HEK293 (cell line): ENCODE results near the gene FAM167B.

Experiments used
- CTCF ChIA-PET: fragments of 350-600 bp; formaldehyde crosslinking; extraction: SDS; loops from one replicate; lab custom pipeline; 2021; ENCODE audit warnings: antibody characterized with exemption; lab: Yijun Ruan, JAX
- POLR2A ChIA-PET: fragments of 300-600 bp; formaldehyde crosslinking; extraction: SDS; loops from one replicate; lab custom pipeline; 2020; ENCODE audit warnings: antibody characterized with exemption, inconsistent platforms; lab: Yijun Ruan, JAX
- H3K27ac ChIP-seq: fragments of 200-500 bp; sonication (Bioruptor generic); 2 replicates; pipeline ENCODE4 v1.5.1; 2014; ENCODE audit warnings: low read depth, low read length, control low read depth, inconsistent platforms; ENCODE audit errors: extremely low read depth
- H3K36me3 ChIP-seq, 2 experiments: fragments of 200-500 bp in 1 of 2; sonication (Bioruptor generic) in 1 of 2; 1 replicate in 1 of 2; 2 replicates in 1 of 2; pipeline ENCODE4 v1.5.1; 2014 to 2017; ENCODE audit warnings: inconsistent platforms in 2 of 2, low read length in 2 of 2; ENCODE audit not compliant: control insufficient read depth in 2 of 2, insufficient read depth in 1 of 2
- H3K4me1 ChIP-seq: fragments of 200-500 bp; sonication (Bioruptor generic); 2 replicates; pipeline ENCODE4 v1.5.1; 2014; ENCODE audit warnings: mild to moderate bottlenecking, low read length, inconsistent platforms; ENCODE audit not compliant: control insufficient read depth, insufficient read depth
- H3K4me3 ChIP-seq: 2 replicates; pipeline ENCODE4 v1.5.1; 2011; ENCODE audit warnings: low read depth, mild to moderate bottlenecking, control low read depth, low read length, moderate library complexity
- H3K9me3 ChIP-seq: fragments of 200-500 bp; sonication (Bioruptor generic); 2 replicates; pipeline ENCODE4 v1.5.1; 2014; ENCODE audit warnings: low read depth, low read length, inconsistent platforms; ENCODE audit not compliant: control insufficient read depth, insufficient read depth
- KLF7 ChIP-seq: fragments of 450-650 bp; formaldehyde crosslinking; IDR thresholded peaks from 2 replicates; pipeline ENCODE4 v1.5.1; 2016; ENCODE audit warnings: missing biosample characterization, missing genetic modification characterization, borderline replicate concordance
- MZF1 ChIP-seq: fragments of 450-650 bp; formaldehyde crosslinking; IDR thresholded peaks from 2 replicates; pipeline ENCODE4 v1.5.1; 2017; ENCODE audit warnings: missing biosample characterization, missing genetic modification characterization, borderline replicate concordance
- PRDM2 ChIP-seq: fragments of 450-650 bp; formaldehyde crosslinking; IDR thresholded peaks from 2 replicates; pipeline ENCODE4 v1.5.1; 2016; ENCODE audit warnings: missing biosample characterization, missing genetic modification characterization, borderline replicate concordance
- TRIM28 ChIP-seq: IDR thresholded peaks from 2 replicates; pipeline ENCODE4 v1.6.1; 2011; ENCODE audit warnings: low read length, control low read depth, borderline replicate concordance
- ZFP41 ChIP-seq: fragments of 450-650 bp; formaldehyde crosslinking; IDR thresholded peaks from 2 replicates; pipeline ENCODE4 v1.5.1; 2016; ENCODE audit warnings: missing biosample characterization, missing genetic modification characterization, borderline replicate concordance
- ZFP69B ChIP-seq: fragments of 450-650 bp; formaldehyde crosslinking; IDR thresholded peaks from 2 replicates; pipeline ENCODE4 v1.5.1; 2016; ENCODE audit warnings: missing biosample characterization, missing genetic modification characterization
- ZNF169 ChIP-seq: fragments of 450-650 bp; formaldehyde crosslinking; IDR thresholded peaks from 2 replicates; pipeline ENCODE4 v1.5.1; 2016; ENCODE audit warnings: missing biosample characterization, missing genetic modification characterization
- ZNF2 ChIP-seq: fragments of 450-650 bp; formaldehyde crosslinking; IDR thresholded peaks from 2 replicates; pipeline ENCODE4 v1.5.1; 2016; ENCODE audit warnings: missing biosample characterization, missing genetic modification characterization
- ZNF202 ChIP-seq: fragments of 450-650 bp; formaldehyde crosslinking; IDR thresholded peaks from 2 replicates; pipeline ENCODE4 v1.5.1; 2016; ENCODE audit warnings: missing biosample characterization, missing genetic modification characterization, borderline replicate concordance
- ZNF223 ChIP-seq: fragments of 450-650 bp; formaldehyde crosslinking; IDR thresholded peaks from 2 replicates; pipeline ENCODE4 v1.5.1; 2016; ENCODE audit warnings: missing biosample characterization, missing genetic modification characterization
- ZNF302 ChIP-seq: fragments of 450-650 bp; formaldehyde crosslinking; IDR thresholded peaks from 2 replicates; pipeline ENCODE4 v1.5.1; 2016; ENCODE audit warnings: missing biosample characterization, missing genetic modification characterization, low read depth
- ZNF416 ChIP-seq: fragments of 450-650 bp; formaldehyde crosslinking; IDR thresholded peaks from 2 replicates; pipeline ENCODE4 v1.5.1; 2016; ENCODE audit warnings: missing biosample characterization, missing genetic modification characterization
- ZNF423 ChIP-seq: fragments of 450-650 bp; formaldehyde crosslinking; IDR thresholded peaks from 2 replicates; pipeline ENCODE4 v1.5.1; 2016; ENCODE audit warnings: missing biosample characterization, missing genetic modification characterization
- ZNF48 ChIP-seq: fragments of 450-650 bp; formaldehyde crosslinking; IDR thresholded peaks from 2 replicates; pipeline ENCODE4 v1.5.1; 2016; ENCODE audit warnings: missing biosample characterization, missing genetic modification characterization
- ZNF521 ChIP-seq: fragments of 450-650 bp; formaldehyde crosslinking; IDR thresholded peaks from 2 replicates; pipeline ENCODE4 v1.5.1; 2017; ENCODE audit warnings: missing biosample characterization, mild to moderate bottlenecking, missing genetic modification characterization
- ZNF561 ChIP-seq: fragments of 450-650 bp; IDR thresholded peaks from 2 replicates; pipeline ENCODE4 v1.5.1; 2018; ENCODE audit warnings: missing biosample characterization, missing genetic modification characterization, borderline replicate concordance
- ZNF600 ChIP-seq: fragments of 450-650 bp; formaldehyde crosslinking; IDR thresholded peaks from 2 replicates; pipeline ENCODE4 v1.5.1; 2016; ENCODE audit warnings: missing biosample characterization, missing genetic modification characterization
- ZNF843 ChIP-seq: fragments of 450-650 bp; formaldehyde crosslinking; IDR thresholded peaks from 2 replicates; pipeline ENCODE4 v1.5.1; 2016; ENCODE audit warnings: missing biosample characterization, missing genetic modification characterization
- TF ChIP-seq, protein P1 (sequence below): fragments of 450-650 bp; formaldehyde crosslinking; IDR thresholded peaks from 2 replicates; pipeline ENCODE4 v1.5.1; 2017; ENCODE audit warnings: missing biosample characterization, missing genetic modification characterization
- TF ChIP-seq, protein P2 (sequence below): fragments of 450-650 bp; formaldehyde crosslinking; IDR thresholded peaks from 2 replicates; pipeline ENCODE4 v1.5.1; 2016; ENCODE audit warnings: missing biosample characterization, missing genetic modification characterization
- TF ChIP-seq, protein P3 (sequence below): fragments of 450-650 bp; formaldehyde crosslinking; IDR thresholded peaks from 2 replicates; pipeline ENCODE4 v1.5.1; 2016; ENCODE audit warnings: missing biosample characterization, missing genetic modification characterization, borderline replicate concordance
- TF ChIP-seq, protein P4 (sequence below): fragments of 450-650 bp; formaldehyde crosslinking; IDR thresholded peaks from 2 replicates; pipeline ENCODE4; 2016; ENCODE audit warnings: missing biosample characterization, missing genetic modification characterization

Gene FAM167B

GRCh38 chr1:32199717-32200072 lies 47.3 kb upstream of the FAM167B start (continued):
- TF ChIP-seq, protein P1, sequence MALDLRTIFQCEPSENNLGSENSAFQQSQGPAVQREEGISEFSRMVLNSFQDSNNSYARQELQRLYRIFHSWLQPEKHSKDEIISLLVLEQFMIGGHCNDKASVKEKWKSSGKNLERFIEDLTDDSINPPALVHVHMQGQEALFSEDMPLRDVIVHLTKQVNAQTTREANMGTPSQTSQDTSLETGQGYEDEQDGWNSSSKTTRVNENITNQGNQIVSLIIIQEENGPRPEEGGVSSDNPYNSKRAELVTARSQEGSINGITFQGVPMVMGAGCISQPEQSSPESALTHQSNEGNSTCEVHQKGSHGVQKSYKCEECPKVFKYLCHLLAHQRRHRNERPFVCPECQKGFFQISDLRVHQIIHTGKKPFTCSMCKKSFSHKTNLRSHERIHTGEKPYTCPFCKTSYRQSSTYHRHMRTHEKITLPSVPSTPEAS (tag by site-specific recombination), result no peak
- TF ChIP-seq ZNF416 (no peak), ZNF600 (tag by site-specific recombination) (peak; percentile 33; the same call in 1 of the 2 replicates), ZFP69B (tag by site-specific recombination) (no peak)

DNA sequence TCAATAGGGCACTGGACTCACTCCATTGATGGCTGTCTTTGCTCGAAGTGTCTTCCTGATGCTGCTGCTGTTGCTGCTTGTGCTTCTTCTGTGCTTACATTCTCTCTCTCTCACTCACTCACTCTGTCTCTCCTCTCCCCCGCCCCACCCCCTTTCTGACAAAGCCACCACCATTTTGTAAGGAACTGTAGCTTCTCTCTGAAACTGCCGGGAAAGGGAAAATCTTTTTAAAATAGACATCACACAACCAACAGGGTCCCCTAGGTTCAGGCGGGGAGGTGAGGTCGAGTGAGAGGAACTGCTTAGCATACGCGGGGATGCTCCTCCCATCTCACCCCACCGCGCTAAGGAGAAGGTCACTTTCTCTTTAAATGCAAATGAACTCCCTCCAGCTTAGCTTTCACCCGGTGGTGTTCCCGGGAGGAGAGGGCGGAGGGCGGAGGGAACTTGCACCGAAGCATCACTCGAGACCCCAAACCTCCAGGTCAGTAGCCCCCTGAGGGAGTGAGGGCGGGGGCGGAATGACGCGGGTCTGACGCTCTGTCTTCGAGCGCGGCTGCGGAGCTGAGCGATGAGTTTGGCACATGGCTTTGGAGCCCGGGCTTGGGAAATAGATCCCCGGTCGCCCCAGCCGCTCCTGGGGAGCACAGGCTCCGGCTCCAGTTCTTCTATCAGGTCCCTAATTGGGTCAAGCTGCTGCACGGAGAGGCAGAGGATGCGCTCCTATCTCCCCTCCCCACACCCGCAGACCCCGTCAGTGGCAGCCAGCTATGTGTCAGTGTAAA lies 46.6 kb upstream of the FAM167B start, which contains the start of gene CCDC28B:
TSS of gene CCDC28B (plus strand) at position 370 of the 785 bp plus-strand sequence. CDS start 1,341 bp downstream, outside the sequence.
- Histone ChIP-seq H3K4me1 (no peaks in the 10 kb centered on the region; the same call in 1 of the 2 replicates), H3K9me3 (no peaks in the 10 kb centered on the region), H3K4me3 (peak within 1 kb of the TSS; percentile 49), H3K36me3 (peaks cover 0 to 55% of the 10 kb centered on the region in 2 experiments; a peak in 1 of 3 replicates), H3K27ac (no peak within 1 kb of the TSS; the same call in 1 of the 2 replicates)
- POLR2A ChIA-PET, result interaction anchor here (0.6 to 5.0 kb wide), 10 partner anchors 8 to 209 kb away, joined by 3 to 25 read pairs (median 7); partner anchors contain the start of genes DCDC2B, KPNA6, MARCKSL1 and TXLNA
- CTCF ChIA-PET, result interaction anchor here (0.8 to 1.2 kb wide), 2 partner anchors 20 to 48 kb away, joined by 3 to 4 read pairs; no protein-coding TSS in a partner anchor
- TF ChIP-seq ZNF2 (tag by site-specific recombination), result peak; percentile 36
- no peak for TF ChIP-seq ZFP41 (tag by site-specific recombination)
- TF ChIP-seq ZNF423, result no peak
- TF ChIP-seq ZNF843, result no peak
- TF ChIP-seq ZNF561 (tag by site-specific recombination), result peak; percentile 72; the same call in 1 of the 2 replicates
- TF ChIP-seq, protein P2, sequence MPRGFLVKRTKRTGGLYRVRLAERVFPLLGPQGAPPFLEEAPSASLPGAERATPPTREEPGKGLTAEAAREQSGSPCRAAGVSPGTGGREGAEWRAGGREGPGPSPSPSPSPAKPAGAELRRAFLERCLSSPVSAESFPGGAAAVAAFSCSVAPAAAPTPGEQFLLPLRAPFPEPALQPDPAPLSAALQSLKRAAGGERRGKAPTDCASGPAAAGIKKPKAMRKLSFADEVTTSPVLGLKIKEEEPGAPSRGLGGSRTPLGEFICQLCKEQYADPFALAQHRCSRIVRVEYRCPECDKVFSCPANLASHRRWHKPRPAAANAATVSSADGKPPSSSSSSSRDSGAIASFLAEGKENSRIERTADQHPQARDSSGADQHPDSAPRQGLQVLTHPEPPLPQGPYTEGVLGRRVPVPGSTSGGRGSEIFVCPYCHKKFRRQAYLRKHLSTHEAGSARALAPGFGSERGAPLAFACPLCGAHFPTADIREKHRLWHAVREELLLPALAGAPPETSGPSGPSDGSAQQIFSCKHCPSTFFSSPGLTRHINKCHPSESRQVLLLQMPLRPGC (tag by site-specific recombination), result no peak
- no peak for TF ChIP-seq ZNF223 (tag by site-specific recombination)
- TF ChIP-seq ZNF202 (tag by site-specific recombination), result no peak
- TF ChIP-seq ZNF600 (tag by site-specific recombination), result no peak
- no peak for TF ChIP-seq PRDM2 (tag by site-specific recombination)
- no peak for TF ChIP-seq ZNF302 (tag by site-specific recombination)
- no peak for TF ChIP-seq ZNF48 (tag by site-specific recombination)
- no peak for TF ChIP-seq ZNF169 (tag by site-specific recombination)
- TF ChIP-seq, protein P3, sequence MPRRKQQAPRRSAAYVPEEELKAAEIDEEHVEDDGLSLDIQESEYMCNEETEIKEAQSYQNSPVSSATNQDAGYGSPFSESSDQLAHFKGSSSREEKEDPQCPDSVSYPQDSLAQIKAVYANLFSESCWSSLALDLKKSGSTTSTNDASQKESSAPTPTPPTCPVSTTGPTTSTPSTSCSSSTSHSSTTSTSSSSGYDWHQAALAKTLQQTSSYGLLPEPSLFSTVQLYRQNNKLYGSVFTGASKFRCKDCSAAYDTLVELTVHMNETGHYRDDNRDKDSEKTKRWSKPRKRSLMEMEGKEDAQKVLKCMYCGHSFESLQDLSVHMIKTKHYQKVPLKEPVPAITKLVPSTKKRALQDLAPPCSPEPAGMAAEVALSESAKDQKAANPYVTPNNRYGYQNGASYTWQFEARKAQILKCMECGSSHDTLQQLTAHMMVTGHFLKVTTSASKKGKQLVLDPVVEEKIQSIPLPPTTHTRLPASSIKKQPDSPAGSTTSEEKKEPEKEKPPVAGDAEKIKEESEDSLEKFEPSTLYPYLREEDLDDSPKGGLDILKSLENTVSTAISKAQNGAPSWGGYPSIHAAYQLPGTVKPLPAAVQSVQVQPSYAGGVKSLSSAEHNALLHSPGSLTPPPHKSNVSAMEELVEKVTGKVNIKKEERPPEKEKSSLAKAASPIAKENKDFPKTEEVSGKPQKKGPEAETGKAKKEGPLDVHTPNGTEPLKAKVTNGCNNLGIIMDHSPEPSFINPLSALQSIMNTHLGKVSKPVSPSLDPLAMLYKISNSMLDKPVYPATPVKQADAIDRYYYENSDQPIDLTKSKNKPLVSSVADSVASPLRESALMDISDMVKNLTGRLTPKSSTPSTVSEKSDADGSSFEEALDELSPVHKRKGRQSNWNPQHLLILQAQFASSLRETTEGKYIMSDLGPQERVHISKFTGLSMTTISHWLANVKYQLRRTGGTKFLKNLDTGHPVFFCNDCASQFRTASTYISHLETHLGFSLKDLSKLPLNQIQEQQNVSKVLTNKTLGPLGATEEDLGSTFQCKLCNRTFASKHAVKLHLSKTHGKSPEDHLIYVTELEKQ (tag by site-specific recombination), result no peak
- no peak for TF ChIP-seq KLF7
- TF ChIP-seq ZNF521 (tag by site-specific recombination), result no peak
- TF ChIP-seq TRIM28, result 0 out of 2 replicates have a peak, but pooled peaks have one; percentile 52
- TF ChIP-seq MZF1, result no peak
- TF ChIP-seq, protein P4, sequence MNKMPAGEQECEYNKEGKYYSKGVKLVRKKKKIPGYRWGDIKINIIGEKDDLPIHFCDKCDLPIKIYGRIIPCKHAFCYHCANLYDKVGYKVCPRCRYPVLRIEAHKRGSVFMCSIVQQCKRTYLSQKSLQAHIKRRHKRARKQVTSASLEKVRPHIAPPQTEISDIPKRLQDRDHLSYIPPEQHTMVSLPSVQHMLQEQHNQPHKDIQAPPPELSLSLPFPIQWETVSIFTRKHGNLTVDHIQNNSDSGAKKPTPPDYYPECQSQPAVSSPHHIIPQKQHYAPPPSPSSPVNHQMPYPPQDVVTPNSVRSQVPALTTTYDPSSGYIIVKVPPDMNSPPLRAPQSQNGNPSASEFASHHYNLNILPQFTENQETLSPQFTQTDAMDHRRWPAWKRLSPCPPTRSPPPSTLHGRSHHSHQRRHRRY (tag by site-specific recombination), result no peak
